SKM-1 (cell line): ENCODE data around the gene MAB21L4.

Experiments used
- DNase-seq: peaks from one replicate; lab custom pipeline; 2025; ENCODE audit not compliant: unreplicated experiment; lab: John Stamatoyannopoulos, UW

The MAB21L4 gene

GRCh38 chr2:240898108-240898730 lies 2.3 kb upstream of the MAB21L4 start:
- no peak for DNase-seq

- no peak for DNase-seq
Measured at GRCh38 chr2:240896871-240897692, 1.1 kb upstream of the MAB21L4 start.

- DNase-seq = no peak
Measured at GRCh38 chr2:240896394-240896793, 438 bp upstream of the MAB21L4 start.

GRCh38 chr2:240894836-240895558 lies 959 bp downstream of the MAB21L4 start:
- no peak for DNase-seq

GRCh38 chr2:240894006-240894405 lies 1.9 kb downstream of the MAB21L4 start:
- DNase-seq = no peak

- no peak for DNase-seq
Measured at GRCh38 chr2:240893363-240893844, 2.6 kb downstream of the MAB21L4 start.

- no peak for DNase-seq
Measured at GRCh38 chr2:240892925-240893324, 3.0 kb downstream of the MAB21L4 start.

- no peak for DNase-seq
Measured at GRCh38 chr2:240892356-240892755, 3.6 kb downstream of the MAB21L4 start.

GRCh38 chr2:240891492-240892340 lies 4.2 kb downstream of the MAB21L4 start:
- no peak for DNase-seq

GRCh38 chr2:240890691-240891090 lies 5.3 kb downstream of the MAB21L4 start:
- no peak for DNase-seq

GRCh38 chr2:240889601-240890560 lies 6.1 kb downstream of the MAB21L4 start:
- no peak for DNase-seq

GRCh38 chr2:240888890-240889573 lies 6.9 kb downstream of the MAB21L4 start:
- no peak for DNase-seq

- DNase-seq = no peak
Measured at GRCh38 chr2:240888130-240888889, 7.6 kb downstream of the MAB21L4 start.

GRCh38 chr2:240887631-240888030 lies 8.3 kb downstream of the MAB21L4 start:
- DNase-seq = no peak

- DNase-seq = no peak
Measured at GRCh38 chr2:240886678-240887609, 9.0 kb downstream of the MAB21L4 start.

GRCh38 chr2:240886023-240886565 lies 9.9 kb downstream of the MAB21L4 start:
- DNase-seq = peak; percentile 58

- DNase-seq = no peak
Measured at GRCh38 chr2:240885566-240885965, 10.4 kb downstream of the MAB21L4 start.
